Activated T-helper 1 cell treated with anti-CD3 and anti-CD28 coated beads, Interleukin-2, amount 50 U/mL, for 16 hours (primary cell): ENCODE results near the gene PPM1H.
"Not testable (repeated sequence)": the region's sequence is repeated elsewhere in the genome, so short reads cannot be mapped to it uniquely, and the experiment has no call there.

Source experiments
- DNase-seq, 2 donors: peaks; one replicate each; pipeline ENCODE4 v3.0.0-alpha.2; 2020; ENCODE audit warnings: low read depth in 1 of 2, low spot score in 1 of 2

PPM1H gene

GRCh38 chr12:62840806-62841205 lies 94.1 kb downstream of the PPM1H start:
- no peak for DNase-seq

GRCh38 chr12:62839869-62840660 lies 94.9 kb downstream of the PPM1H start:
- no peak for DNase-seq

GRCh38 chr12:62834971-62835547 lies 99.9 kb downstream of the PPM1H start:
- DNase-seq: no peak

GRCh38 chr12:62834406-62834805 lies 100.5 kb downstream of the PPM1H start:
- no peak for DNase-seq

GRCh38 chr12:62833634-62834033 lies 101.3 kb downstream of the PPM1H start:
- no peak for DNase-seq

GRCh38 chr12:62832558-62832957 lies 102.4 kb downstream of the PPM1H start:
- no peak for DNase-seq

GRCh38 chr12:62832027-62832426 lies 102.9 kb downstream of the PPM1H start:
- no peak for DNase-seq

GRCh38 chr12:62827855-62828254 lies 107.1 kb downstream of the PPM1H start:
- DNase-seq: no peak

GRCh38 chr12:62827042-62827441 lies 107.9 kb downstream of the PPM1H start:
- DNase-seq: no peak

- DNase-seq: no peak
Measured at GRCh38 chr12:62817556-62818271, 117.2 kb downstream of the PPM1H start.

GRCh38 chr12:62814243-62814642 lies 120.7 kb downstream of the PPM1H start:
- no peak for DNase-seq

- DNase-seq: no peak
Measured at GRCh38 chr12:62813031-62813829, 121.7 kb downstream of the PPM1H start.

- not testable (repeated sequence) for DNase-seq
Measured at GRCh38 chr12:62811481-62811880, 123.5 kb downstream of the PPM1H start.

GRCh38 chr12:62808166-62808879 lies 126.6 kb downstream of the PPM1H start:
- DNase-seq: no peak

- no peak for DNase-seq
Measured at GRCh38 chr12:62806893-62807292, 128.1 kb downstream of the PPM1H start.

- DNase-seq: no peak
Measured at GRCh38 chr12:62806244-62806836, 128.6 kb downstream of the PPM1H start.

GRCh38 chr12:62805517-62805916 lies 129.4 kb downstream of the PPM1H start:
- DNase-seq: no peak

GRCh38 chr12:62803756-62804155 lies 131.2 kb downstream of the PPM1H start:
- DNase-seq: no peak

- no peak for DNase-seq
Measured at GRCh38 chr12:62802984-62803383, 132.0 kb downstream of the PPM1H start.

- no peak for DNase-seq
Measured at GRCh38 chr12:62802321-62802720, 132.6 kb downstream of the PPM1H start.
